Smooth muscle cell (in vitro differentiated cells): Measurements from ENCODE around the gene CCDC38. TPM values are rescaled to one million over a fixed set of nuclear protein-coding genes. Genes with fewer than 3 reads are reported as not detected.

Experiments used
- DNase-seq: peaks from one replicate; lab custom pipeline; 2025; ENCODE audit not compliant: unreplicated experiment; lab: John Stamatoyannopoulos, UW
- H2AFZ ChIP-seq: fragments of 200-600 bp; sonication (generic); 2 replicates; pipeline ENCODE4 v1.6.0; 2016; ENCODE audit warnings: antibody characterized with exemption, low read depth, mild to moderate bottlenecking
- H3F3A ChIP-seq: fragments of 200-600 bp; sonication (generic); 2 replicates; pipeline ENCODE4 v1.6.0; 2017; ENCODE audit warnings: antibody characterized with exemption, low read depth
- H3K27ac ChIP-seq: fragments of 200-600 bp; sonication (generic); 2 replicates; pipeline ENCODE4 v1.5.1; 2016; ENCODE audit warnings: low read depth, mild to moderate bottlenecking
- H3K27me3 ChIP-seq: fragments of 200-600 bp; sonication (generic); 2 replicates; pipeline ENCODE4 v1.6.1; 2016; ENCODE audit warnings: low read depth, mild to moderate bottlenecking
- H3K36me3 ChIP-seq: fragments of 200-600 bp; sonication (generic); 2 replicates; pipeline ENCODE4 v1.5.1; 2016; ENCODE audit warnings: low read depth
- H3K4me1 ChIP-seq: fragments of 200-600 bp; sonication (generic); 2 replicates; pipeline ENCODE4 v1.5.1; 2016; ENCODE audit warnings: low read depth
- H3K4me2 ChIP-seq: fragments of 200-600 bp; sonication (generic); 2 replicates; pipeline ENCODE4 v1.6.0; 2016; ENCODE audit warnings: mild to moderate bottlenecking
- H3K4me3 ChIP-seq: fragments of 200-600 bp; sonication (generic); 2 replicates; pipeline ENCODE4 v1.5.1; 2016; ENCODE audit warnings: mild to moderate bottlenecking
- H3K79me2 ChIP-seq: fragments of 200-600 bp; sonication (generic); 2 replicates; pipeline ENCODE4 v1.6.0; 2016; ENCODE audit warnings: low read depth, mild to moderate bottlenecking
- H3K9ac ChIP-seq: fragments of 200-600 bp; sonication (generic); 2 replicates; pipeline ENCODE4 v1.6.0; 2016; ENCODE audit warnings: low read depth
- H3K9me3 ChIP-seq: fragments of 200-600 bp; sonication (generic); replicated peaks from 2 replicates; pipeline ENCODE4 v1.5.1; 2016; ENCODE audit warnings: low read depth
- H4K20me1 ChIP-seq: fragments of 200-600 bp; sonication (generic); 2 replicates; pipeline ENCODE4 v1.6.0; 2016; ENCODE audit warnings: low read depth
- CTCF ChIP-seq: fragments of 200-600 bp; sonication (generic); IDR thresholded peaks from 2 replicates; pipeline ENCODE4 v1.5.1; 2017; ENCODE audit warnings: borderline replicate concordance, mild to moderate bottlenecking, antibody characterized with exemption; ENCODE audit not compliant: insufficient read depth, poor library complexity, severe bottlenecking
- WGBS: methylation state at CpG from one replicate; pipeline ENCODE4 v1.1.7; 2016; ENCODE audit warnings: low lambda C conversion rate; 5-methylcytosine and 5-hydroxymethylcytosine counted together
- polyA plus RNA-seq: library from polyadenylated mRNA; unstranded; fragments of >200 nt; fragmentation: Nextera tagmentation; extraction: Ambion mirVana; gene quantifications from 2 replicates; pipeline ENCODE4 v1.2.1, GENCODE V29; 2016
- total RNA-seq: library from RNA; depleted of rRNA; stranded (reverse); fragments of >200 nt; gene quantifications from 2 replicates; pipeline ENCODE4 v1.2.3, GENCODE V29; 2014

Gene CCDC38
- total and polyA plus RNA-seq, 2 experiments from 2014 or later: 0.39 TPM; not detected in 1

DNA sequence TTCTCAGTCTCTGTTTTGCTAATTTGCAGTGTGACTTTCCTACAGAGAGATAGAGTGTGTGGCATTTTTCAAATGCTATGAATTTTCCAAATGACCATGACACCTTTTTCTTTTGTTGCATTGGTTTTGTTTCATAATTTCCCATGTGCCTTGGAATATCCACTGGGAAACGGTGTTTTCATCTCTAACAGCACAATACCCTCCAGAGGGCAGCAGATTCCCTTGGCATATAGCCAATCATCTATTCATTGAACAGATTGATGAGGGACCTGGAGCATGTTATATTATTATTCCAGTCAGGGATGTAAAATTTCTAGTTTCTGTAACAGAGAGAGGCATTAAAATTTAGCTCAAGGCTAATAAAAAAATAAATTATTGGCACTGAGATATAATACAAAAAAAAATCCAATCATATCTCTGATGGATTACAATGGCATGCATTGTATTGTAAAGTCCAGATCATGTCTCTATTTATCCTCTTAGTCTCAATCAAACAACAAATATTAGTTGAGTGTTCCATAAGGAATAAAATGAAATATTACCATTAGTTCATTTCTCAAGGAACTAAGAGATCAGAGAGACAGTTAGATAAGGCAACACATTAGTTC is 122.2 kb downstream of the CCDC38 start:
- no peak overlapping the region for H2AFZ ChIP-seq
- 17% methylated on average over 1 of the region's 1 CpG for WGBS
- H3K27me3 ChIP-seq: no peaks in the 10 kb centered on the region
- peak; percentile 54 for TF ChIP-seq CTCF
- no peaks in the 10 kb centered on the region for H3K36me3 ChIP-seq
- no peaks in the 10 kb centered on the region for H3K9me3 ChIP-seq
- H3K4me1 ChIP-seq: no peaks in the 10 kb centered on the region
- no peak for DNase-seq
- no peak overlapping the region for H3K4me3 ChIP-seq
- H3K9ac ChIP-seq: no peak overlapping the region
- H3K27ac ChIP-seq: no peak overlapping the region
- H3F3A ChIP-seq: no peaks in the 10 kb centered on the region
- H3K79me2 ChIP-seq: no peaks in the 10 kb centered on the region
- H3K4me2 ChIP-seq: no peak overlapping the region
- no peaks in the 10 kb centered on the region for H4K20me1 ChIP-seq

Other genes starting within 250 kb of the CCDC38 start
- gene NTN4, start 151.8 kb downstream of the CCDC38 start, total RNA-seq: 0.49 and 0.94 TPM in 2 replicates
- 1.8 TPM in 1 of 2 replicates, not detected in the other for gene NTN4, start 151.8 kb downstream of the CCDC38 start, polyA plus RNA-seq
- 16.7 and 28.9 TPM in 2 replicates for gene SNRPF, start 83.7 kb downstream of the CCDC38 start, total RNA-seq
- 56.1 and 57.4 TPM in 2 replicates for gene SNRPF, start 83.7 kb downstream of the CCDC38 start, polyA plus RNA-seq
- 0.18 and 0.22 TPM in 2 replicates for gene AMDHD1, start 717 bp upstream of the CCDC38 start, total RNA-seq
- gene AMDHD1, start 717 bp upstream of the CCDC38 start, polyA plus RNA-seq: 0.25 TPM in 1 of 2 replicates, not detected in the other
- 0.31 and 0.81 TPM in 2 replicates for gene HAL, start 53.7 kb upstream of the CCDC38 start, total RNA-seq
- not detected in 2 replicates for gene HAL, start 53.7 kb upstream of the CCDC38 start, polyA plus RNA-seq
- gene LTA4H, start 93.0 kb upstream of the CCDC38 start, total RNA-seq: 68.1 and 74.4 TPM in 2 replicates
- 32.4 and 33.9 TPM in 2 replicates for gene LTA4H, start 93.0 kb upstream of the CCDC38 start, polyA plus RNA-seq